ENCODE results near the gene TMEM94. TPM values are rescaled to one million over a fixed set of nuclear protein-coding genes. Genes with fewer than 3 reads are reported as not detected.

TMEM94 gene
- total and polyA plus RNA-seq, 2 of the 8 experiments (the other 6 are each of a cell fraction or from before 2014, with no cell fraction given), result 54.8 to 69.9 TPM

DNA sequence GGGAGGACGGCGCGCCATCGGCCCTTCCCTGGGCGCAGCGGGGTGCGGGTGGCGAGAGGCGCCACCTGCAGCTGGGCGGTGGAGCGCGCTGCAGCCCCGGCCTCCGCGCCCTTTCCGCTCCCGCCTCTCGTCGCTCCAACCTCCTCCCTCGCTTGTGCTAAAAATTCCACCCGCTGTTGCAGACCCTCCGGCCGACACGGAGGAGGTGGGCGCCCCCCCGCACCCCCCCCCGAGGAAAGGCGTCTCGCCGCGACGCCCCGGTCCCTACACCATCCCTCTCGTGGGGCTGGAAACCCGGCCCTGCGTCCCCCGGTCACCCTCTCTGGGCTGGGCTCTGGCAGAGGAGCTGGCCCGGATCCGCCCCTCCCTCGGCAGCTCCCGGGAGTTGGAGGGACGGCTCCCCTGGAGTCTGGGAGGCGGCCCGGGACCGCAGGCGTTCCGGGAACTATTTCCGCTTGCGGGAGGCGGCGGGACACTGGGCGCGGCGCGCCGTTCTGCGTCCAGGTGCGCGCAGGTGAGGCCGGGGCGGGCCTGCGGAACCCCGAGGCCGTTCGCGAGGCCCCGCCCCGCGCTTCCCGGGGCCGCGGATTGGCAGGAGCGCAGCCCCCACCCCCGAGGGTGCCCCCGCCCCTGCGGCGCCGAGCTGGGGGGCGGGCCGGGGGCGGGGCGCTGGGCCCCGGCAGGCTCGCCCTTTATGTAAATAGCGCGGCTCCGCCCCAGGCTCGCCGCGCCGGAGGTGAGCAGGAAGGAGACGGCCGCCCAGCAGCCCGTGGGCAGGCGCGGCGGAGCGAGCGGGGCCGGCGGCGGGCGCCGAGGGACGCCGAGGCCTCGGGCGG, 68.8 kb downstream of the TMEM94 start, which contains the start of gene LLGL2 (continued):
- peak in 1 of 2 experiments; percentile 30; a peak in 1 of 4 replicates for TF ChIP-seq RAD21 (IDR thresholded peaks at IDR 0.05 in 1 of 2, conservative IDR thresholded peaks at IDR 0.05 in 1 of 2; ENCODE audit: low read depth in 2 of 2, low read length in 2 of 2)
- no peak for TF ChIP-seq MAFK (IDR thresholded peaks at IDR 0.05; ENCODE audit: low read depth, low read length)
- TF ChIP-seq E2F6 (IDR thresholded peaks at IDR 0.05), result peak; percentile 47
- peak; percentile 65 for TF ChIP-seq MAX (IDR thresholded peaks at IDR 0.05)
- no peak for TF ChIP-seq KDM4A (IDR thresholded peaks at IDR 0.05; ENCODE audit: low read depth, low read length, severe bottlenecking)
- no peak for TF ChIP-seq CHD7 (IDR thresholded peaks at IDR 0.05; ENCODE audit: insufficient replicate concordance, low read length)
- no peak for TF ChIP-seq JUND (IDR thresholded peaks at IDR 0.05; ENCODE audit: low read length)
- TF ChIP-seq SIRT6 (IDR thresholded peaks at IDR 0.05; ENCODE audit: low read length), result no peak

Data from H1 (cell line).